ENCODE measurements around the gene TMIGD2.

DNA sequence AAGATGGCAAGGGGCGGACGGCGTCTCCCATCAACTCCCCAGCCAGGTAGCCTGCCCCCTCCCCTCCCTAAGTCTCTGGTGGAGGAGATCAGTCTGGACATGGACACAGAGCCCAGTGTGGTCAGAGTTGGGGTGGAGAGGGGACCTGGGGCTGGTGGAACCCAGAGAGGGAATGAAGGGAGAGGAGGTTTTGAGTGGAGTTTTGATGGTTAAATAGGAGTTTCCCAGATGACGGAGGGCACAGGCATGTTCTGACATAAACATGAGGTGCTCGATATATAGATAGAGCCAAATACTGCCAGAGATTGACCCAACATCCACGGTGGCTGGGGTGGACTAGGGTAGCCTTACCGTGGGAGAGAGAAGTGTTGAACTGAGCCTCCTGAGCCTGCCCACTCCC lies 16.3 kb upstream of the TMIGD2 start:
- TF ChIP-seq MXI1 (conservative IDR thresholded peaks at IDR 0.05; ENCODE audit: poor library complexity, severe bottlenecking) (no peak), POLR2AphosphoS5 (IDR thresholded peaks at IDR 0.05) (no peak)
